Endothelial cell of umbilical vein (primary cell): Measurements from ENCODE around the gene CRKL.
A peak's percentile ranks its signal among the peaks of the same experiment; 100 is the strongest.

Experiments used
- EZH2 ChIP-seq: IDR thresholded peaks from 2 replicates; pipeline ENCODE4 v1.6.1; 2012; ENCODE audit warnings: borderline replicate concordance, low read depth, mild to moderate bottlenecking, moderate library complexity, low read length, inconsistent platforms; ENCODE audit not compliant: severe bottlenecking
- MAX ChIP-seq: IDR thresholded peaks from 2 replicates; pipeline ENCODE4 v1.6.1; 2011; ENCODE audit not compliant: insufficient read depth, insufficient read length
- MYC ChIP-seq: IDR thresholded peaks from one replicate; pipeline ENCODE4 v1.6.1; 2011; ENCODE audit warnings: mild to moderate bottlenecking, low read depth, low read length
- POLR2A ChIP-seq: IDR thresholded peaks from 2 replicates; pipeline ENCODE4 v1.6.1; 2012; ENCODE audit warnings: low read depth, mild to moderate bottlenecking, control low read depth, low read length
- TF ChIP-seq, protein P1 (sequence below), 2 donors: IDR thresholded peaks; 1 replicate in 1 of 2; 2 replicates in 1 of 2; pipeline ENCODE4 v1.5.1; 2011; ENCODE audit warnings: low read length in 2 of 2, mild to moderate bottlenecking in 2 of 2, moderate library complexity in 2 of 2, control low read depth in 1 of 2, inconsistent platforms in 1 of 2, low read depth in 1 of 2; ENCODE audit not compliant: insufficient read depth in 1 of 2; ENCODE audit errors: extremely low read depth in 1 of 2

DNA sequence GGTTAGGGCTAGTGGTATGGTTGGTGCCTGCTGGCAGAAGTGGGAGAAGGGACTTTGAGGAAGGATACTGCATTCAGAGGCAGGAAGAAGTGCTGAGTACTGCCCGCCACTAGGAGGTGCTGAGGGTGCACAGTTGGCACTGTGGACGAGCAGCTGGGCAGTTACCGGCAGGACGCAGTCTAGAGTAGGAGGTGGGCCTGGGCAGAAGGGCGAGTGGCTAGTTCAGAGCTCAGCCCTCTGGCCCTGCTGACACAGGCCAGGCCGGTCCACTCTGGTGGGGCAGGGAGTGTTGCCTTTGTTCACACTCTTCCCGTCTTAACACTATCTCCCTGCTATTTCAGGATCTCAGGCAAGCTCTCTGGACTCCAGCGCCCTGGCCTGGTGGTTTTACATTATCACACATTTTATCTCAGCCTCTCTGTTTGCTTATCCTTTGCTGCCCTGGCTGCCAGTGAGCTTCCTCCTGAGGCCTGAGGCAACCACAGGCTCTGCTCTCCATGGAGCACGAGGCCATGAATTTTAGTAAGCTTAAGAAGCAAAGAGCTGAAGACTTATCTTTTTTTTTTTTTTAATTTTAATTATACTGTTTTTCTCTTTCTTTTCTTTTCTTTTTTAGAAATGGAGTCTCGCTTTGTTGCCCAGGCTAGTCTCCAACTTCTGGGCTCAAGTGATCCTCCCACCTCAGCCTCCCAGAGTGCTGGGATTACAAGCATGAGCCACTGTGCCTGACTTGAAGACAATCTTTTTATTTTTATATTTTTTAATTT, 31.5 kb upstream of the CRKL start:
- TF ChIP-seq, protein P1, sequence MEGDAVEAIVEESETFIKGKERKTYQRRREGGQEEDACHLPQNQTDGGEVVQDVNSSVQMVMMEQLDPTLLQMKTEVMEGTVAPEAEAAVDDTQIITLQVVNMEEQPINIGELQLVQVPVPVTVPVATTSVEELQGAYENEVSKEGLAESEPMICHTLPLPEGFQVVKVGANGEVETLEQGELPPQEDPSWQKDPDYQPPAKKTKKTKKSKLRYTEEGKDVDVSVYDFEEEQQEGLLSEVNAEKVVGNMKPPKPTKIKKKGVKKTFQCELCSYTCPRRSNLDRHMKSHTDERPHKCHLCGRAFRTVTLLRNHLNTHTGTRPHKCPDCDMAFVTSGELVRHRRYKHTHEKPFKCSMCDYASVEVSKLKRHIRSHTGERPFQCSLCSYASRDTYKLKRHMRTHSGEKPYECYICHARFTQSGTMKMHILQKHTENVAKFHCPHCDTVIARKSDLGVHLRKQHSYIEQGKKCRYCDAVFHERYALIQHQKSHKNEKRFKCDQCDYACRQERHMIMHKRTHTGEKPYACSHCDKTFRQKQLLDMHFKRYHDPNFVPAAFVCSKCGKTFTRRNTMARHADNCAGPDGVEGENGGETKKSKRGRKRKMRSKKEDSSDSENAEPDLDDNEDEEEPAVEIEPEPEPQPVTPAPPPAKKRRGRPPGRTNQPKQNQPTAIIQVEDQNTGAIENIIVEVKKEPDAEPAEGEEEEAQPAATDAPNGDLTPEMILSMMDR (IDR thresholded peaks at IDR 0.05; ENCODE audit: extremely low read depth in 1 of 2, insufficient read depth in 1 of 2, low read depth in 1 of 2, low read length in 2 of 2), result peak; percentile 88 to 96
- TF ChIP-seq POLR2A (no peak), EZH2 (no peak), MAX (no peak), MYC (no peak)
